Calu3 (cell line): ENCODE results near the gene AMN. TPM values are rescaled to one million over a fixed set of nuclear protein-coding genes. Genes with fewer than 3 reads are reported as not detected.
"Not testable (repeated sequence)": the region's sequence is repeated elsewhere in the genome, so short reads cannot be mapped to it uniquely, and the experiment has no call there.

Experiments used
- BruUV-seq: library from RNA; stranded (reverse); fragments of 400-500 nt; replicated peaks from 2 replicates; lab custom pipeline; 2021; lab: Mats Ljungman, UMichigan
- CTCF ChIA-PET: fragments of 300-600 bp; sonication (Branson Sonifier 250); formaldehyde crosslinking; loops from one replicate; lab custom pipeline; 2022; ENCODE audit warnings: antibody characterized with exemption; lab: Charles Lee
- DNase-seq: peaks from one replicate; pipeline ENCODE4 v3.0.0; 2022
- H3K27ac Mint-ChIP-seq: one replicate; pipeline ENCODE4 v1.8.0; 2022; ENCODE audit warnings: mixed read lengths; ENCODE audit not compliant: unreplicated experiment
- H3K27me3 Mint-ChIP-seq: one replicate; pipeline ENCODE4 v1.8.0; 2022; ENCODE audit warnings: mixed read lengths; ENCODE audit not compliant: unreplicated experiment
- H3K36me3 Mint-ChIP-seq: one replicate; pipeline ENCODE4 v1.8.0; 2022; ENCODE audit warnings: mild to moderate bottlenecking, moderate library complexity, mixed read lengths; ENCODE audit not compliant: insufficient read depth, unreplicated experiment
- H3K4me1 Mint-ChIP-seq: one replicate; pipeline ENCODE4 v1.8.0; 2022; ENCODE audit warnings: mild to moderate bottlenecking, low read depth, mixed read lengths; ENCODE audit not compliant: unreplicated experiment
- H3K4me3 Mint-ChIP-seq: one replicate; pipeline ENCODE4 v1.8.0; 2022; ENCODE audit warnings: mild to moderate bottlenecking, low read depth, moderate library complexity, mixed read lengths; ENCODE audit not compliant: unreplicated experiment
- H3K9me3 Mint-ChIP-seq: one replicate; pipeline ENCODE4 v1.8.0; 2022; ENCODE audit warnings: low read depth, mixed read lengths; ENCODE audit not compliant: unreplicated experiment
- intact Hi-C: fragments of 100-400 bp; cut with micrococcal nuclease; formaldehyde crosslinking; loops from one replicate; pipeline ENCODE4 v1.10.0; 2022; ENCODE audit not compliant: unreplicated experiment
- total RNA-seq: library from RNA; stranded (reverse); gene quantifications from 2 replicates; pipeline ENCODE4 v1.2.3, GENCODE V29; 2022
- TF ChIP-seq, protein P1 (sequence below): fragments of 200-600 bp; IDR thresholded peaks from one replicate; pipeline ENCODE4 v1.8.0; 2022; ENCODE audit warnings: antibody characterized with exemption; ENCODE audit not compliant: unreplicated experiment

Gene AMN
- total RNA-seq, 1 experiment from 2014 or later = 13.7 TPM

DNA sequence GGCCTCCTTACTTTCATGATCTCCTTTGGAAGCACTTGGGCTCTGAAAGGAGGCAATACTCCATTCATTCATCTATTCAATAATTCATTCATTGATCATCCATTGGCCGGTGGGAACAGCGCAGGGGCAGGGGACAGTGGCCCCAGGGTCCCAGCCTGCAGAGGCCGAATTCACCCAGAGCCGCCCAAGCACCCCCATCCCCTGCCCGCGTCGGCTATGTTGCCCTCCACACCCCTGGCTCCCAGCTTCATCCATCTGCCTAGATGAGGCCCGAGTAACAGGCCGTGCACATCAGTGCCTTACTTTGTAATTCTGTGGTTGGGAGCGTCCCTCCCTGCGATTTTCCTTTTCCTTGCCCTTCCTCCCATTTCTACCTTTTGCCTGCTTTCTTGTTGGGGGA is 3.2 kb downstream of the AMN start:
- CTCF ChIA-PET = no interaction called here
- no peaks in the 10 kb centered on the region for H3K9me3 Mint-ChIP-seq
- H3K4me1 Mint-ChIP-seq = peaks cover 9% of the 10 kb centered on the region
- H3K27ac Mint-ChIP-seq = no peak overlapping the region
- H3K36me3 Mint-ChIP-seq = peaks cover 34% of the 10 kb centered on the region
- TF ChIP-seq, protein P1, sequence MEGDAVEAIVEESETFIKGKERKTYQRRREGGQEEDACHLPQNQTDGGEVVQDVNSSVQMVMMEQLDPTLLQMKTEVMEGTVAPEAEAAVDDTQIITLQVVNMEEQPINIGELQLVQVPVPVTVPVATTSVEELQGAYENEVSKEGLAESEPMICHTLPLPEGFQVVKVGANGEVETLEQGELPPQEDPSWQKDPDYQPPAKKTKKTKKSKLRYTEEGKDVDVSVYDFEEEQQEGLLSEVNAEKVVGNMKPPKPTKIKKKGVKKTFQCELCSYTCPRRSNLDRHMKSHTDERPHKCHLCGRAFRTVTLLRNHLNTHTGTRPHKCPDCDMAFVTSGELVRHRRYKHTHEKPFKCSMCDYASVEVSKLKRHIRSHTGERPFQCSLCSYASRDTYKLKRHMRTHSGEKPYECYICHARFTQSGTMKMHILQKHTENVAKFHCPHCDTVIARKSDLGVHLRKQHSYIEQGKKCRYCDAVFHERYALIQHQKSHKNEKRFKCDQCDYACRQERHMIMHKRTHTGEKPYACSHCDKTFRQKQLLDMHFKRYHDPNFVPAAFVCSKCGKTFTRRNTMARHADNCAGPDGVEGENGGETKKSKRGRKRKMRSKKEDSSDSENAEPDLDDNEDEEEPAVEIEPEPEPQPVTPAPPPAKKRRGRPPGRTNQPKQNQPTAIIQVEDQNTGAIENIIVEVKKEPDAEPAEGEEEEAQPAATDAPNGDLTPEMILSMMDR = no peak
- no TSS peak for BruUV-seq
- H3K4me3 Mint-ChIP-seq = no peak overlapping the region
- intact Hi-C loops = loop anchor here (10.0 kb wide), 2 partner anchors 151 to 231 kb away; partner anchors contain the start of gene TRAF3
- H3K27me3 Mint-ChIP-seq = no peaks in the 10 kb centered on the region
- DNase-seq = no peak

DNA sequence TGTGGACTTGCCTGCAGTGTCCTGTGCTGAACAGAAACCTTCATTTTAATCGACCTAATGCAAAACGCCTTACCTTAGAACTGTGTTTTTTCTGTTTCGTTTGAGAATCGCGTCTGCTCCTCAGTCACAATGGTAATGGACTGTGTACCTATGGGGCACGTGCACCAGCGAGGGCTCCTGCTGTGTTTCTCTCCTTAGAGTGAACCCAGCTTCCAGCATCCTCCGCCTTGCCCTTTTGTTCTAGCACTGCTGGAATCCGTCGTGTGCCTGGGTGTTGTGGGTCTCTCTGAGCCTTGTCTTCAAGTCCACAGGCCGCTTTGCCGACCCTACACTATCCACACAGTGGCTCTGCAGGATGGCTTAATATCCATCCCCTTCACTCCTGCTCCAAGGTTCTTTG is 3.6 kb downstream of the AMN start:
- CTCF ChIA-PET = no interaction called here
- no peak overlapping the region for H3K4me3 Mint-ChIP-seq
- no peaks in the 10 kb centered on the region for H3K27me3 Mint-ChIP-seq
- H3K36me3 Mint-ChIP-seq = peaks cover 38% of the 10 kb centered on the region
- H3K4me1 Mint-ChIP-seq = peaks cover 9% of the 10 kb centered on the region
- intact Hi-C loops = loop anchor here (10.0 kb wide), 2 partner anchors 151 to 231 kb away; partner anchors contain the start of gene TRAF3
- H3K27ac Mint-ChIP-seq = no peak overlapping the region
- no peak for DNase-seq
- no peaks in the 10 kb centered on the region for H3K9me3 Mint-ChIP-seq
- BruUV-seq = no TSS peak
- TF ChIP-seq, protein P1 = no peak

DNA sequence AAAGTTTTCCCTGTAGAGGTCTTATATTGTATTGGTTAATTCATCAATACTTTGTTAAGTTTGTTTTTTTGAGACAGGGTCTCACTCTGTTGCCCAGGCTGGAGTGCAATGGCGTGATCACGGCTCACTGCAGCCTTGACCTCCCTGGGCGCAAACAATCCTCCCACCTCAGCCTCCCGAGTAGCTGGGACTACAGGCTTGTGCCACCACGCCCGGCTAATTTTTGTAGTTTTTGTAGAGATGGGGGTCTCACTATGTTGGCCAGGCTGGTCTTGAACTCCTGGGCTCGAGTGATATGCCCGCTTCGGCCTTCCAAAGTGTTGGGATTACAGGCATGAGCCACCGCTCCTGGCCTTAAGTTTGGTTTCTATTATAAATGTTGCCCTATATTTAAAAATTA is 4.4 kb downstream of the AMN start:
- BruUV-seq = TSS peak; percentile 60
- CTCF ChIA-PET = not testable (repeated sequence)

DNA sequence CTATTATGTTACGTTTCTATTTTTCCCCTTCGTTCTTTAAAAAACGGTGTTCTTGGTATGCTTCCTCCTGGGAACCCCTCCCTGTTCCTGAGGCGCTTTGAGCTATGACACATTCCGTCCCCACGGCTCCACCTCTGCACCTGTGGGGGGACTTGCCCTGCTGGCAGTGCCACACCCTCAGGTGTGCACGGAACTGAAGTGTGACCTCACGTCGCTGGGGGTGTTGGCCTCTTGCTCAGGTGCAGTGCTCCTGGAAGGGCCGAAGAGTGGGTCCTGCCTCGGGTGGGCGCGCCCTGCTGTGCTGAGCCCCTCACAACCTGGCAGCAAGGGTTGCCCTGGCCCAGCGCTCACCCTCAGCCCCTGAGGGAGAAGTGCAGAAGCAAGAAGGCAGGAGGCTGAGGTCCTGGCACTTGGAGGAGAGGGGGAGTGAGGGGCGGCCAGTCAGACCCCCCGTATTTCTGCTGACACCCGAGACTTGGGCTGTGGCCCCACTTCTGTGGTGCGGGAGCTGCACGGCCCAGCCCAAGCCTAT is 4.9 kb downstream of the AMN start:
- DNase-seq = peak; percentile 82
- H3K4me1 Mint-ChIP-seq = peaks cover 9% of the 10 kb centered on the region
- no TSS peak for BruUV-seq
- TF ChIP-seq, protein P1 = no peak
- intact Hi-C loops = loop anchor here (10.0 kb wide), 2 partner anchors 153 to 233 kb away; partner anchors contain the start of gene TRAF3
- H3K36me3 Mint-ChIP-seq = peaks cover 52% of the 10 kb centered on the region
- peak overlapping the region; percentile 65 for H3K27ac Mint-ChIP-seq
- CTCF ChIA-PET = interaction anchor here (0.6 to 1.1 kb wide), 2 partner anchors 217 to 233 kb away, joined by 3 to 6 read pairs; no protein-coding TSS in a partner anchor
- H3K27me3 Mint-ChIP-seq = no peaks in the 10 kb centered on the region
- H3K9me3 Mint-ChIP-seq = no peaks in the 10 kb centered on the region
- H3K4me3 Mint-ChIP-seq = peak overlapping the region; percentile 54

More for the DNA sequence above, 4.4 kb downstream of the AMN start:
- not testable (repeated sequence) for H3K4me1 Mint-ChIP-seq, DNase-seq, H3K27me3 Mint-ChIP-seq, H3K9me3 Mint-ChIP-seq
- intact Hi-C loops = loop anchor here (10.0 kb wide), 2 partner anchors 152 to 232 kb away; partner anchors contain the start of gene TRAF3
- Mint-ChIP-seq H3K27ac (peak overlapping the region; percentile 65), H3K36me3 (peaks cover 46% of the 10 kb centered on the region), H3K4me3 (peak overlapping the region; percentile 54)
